ENCODE measurements around the gene RAD18.

Gene RAD18

GRCh38 chr3:8870134-8870533 is 93.1 kb downstream of the RAD18 start:
- no peak for DNase-seq (ENCODE audit: low read depth, low spot score)
- peak overlapping the region; percentile 98 for H3K27ac ChIP-seq

- H3K27ac ChIP-seq: peak overlapping the region; percentile 98
- DNase-seq (ENCODE audit: low read depth, low spot score): peak; percentile 97
These were observed 93.7 kb downstream of the RAD18 start for GRCh38 chr3:8869613-8870012.

GRCh38 chr3:8868996-8869395 is 94.3 kb downstream of the RAD18 start:
- DNase-seq (ENCODE audit: low read depth, low spot score): no peak
- peak overlapping the region; percentile 98 for H3K27ac ChIP-seq

DNA sequence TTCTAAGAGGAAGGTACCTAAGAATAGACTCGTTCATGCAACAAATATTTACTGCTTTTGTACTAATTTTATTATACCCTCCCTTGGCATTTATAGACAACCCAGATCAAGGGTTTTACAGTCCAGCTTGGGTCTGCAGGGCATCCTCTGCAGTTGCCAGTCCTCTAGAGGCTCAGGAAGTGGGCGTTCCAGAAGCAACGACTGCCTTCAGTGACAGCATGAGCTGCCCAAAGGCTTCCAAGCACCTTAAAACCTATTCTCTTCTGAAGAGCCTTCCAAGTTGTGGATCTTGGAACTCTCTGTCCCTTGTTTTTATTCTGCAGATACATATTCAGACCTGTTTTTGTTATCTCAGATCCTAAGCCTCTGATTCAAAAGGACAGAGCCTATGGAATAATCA is 95.6 kb downstream of the RAD18 start:
- no peak overlapping the region for H3K27ac ChIP-seq
- DNase-seq (ENCODE audit: low read depth, low spot score): no peak

GRCh38 chr3:8865697-8866096 is 97.6 kb downstream of the RAD18 start:
- H3K27ac ChIP-seq: no peak overlapping the region
- no peak for DNase-seq (ENCODE audit: low read depth, low spot score)

GRCh38 chr3:8864402-8865350 is 98.6 kb downstream of the RAD18 start:
- H3K27ac ChIP-seq: no peak overlapping the region
- DNase-seq (ENCODE audit: low read depth, low spot score): no peak

DNA sequence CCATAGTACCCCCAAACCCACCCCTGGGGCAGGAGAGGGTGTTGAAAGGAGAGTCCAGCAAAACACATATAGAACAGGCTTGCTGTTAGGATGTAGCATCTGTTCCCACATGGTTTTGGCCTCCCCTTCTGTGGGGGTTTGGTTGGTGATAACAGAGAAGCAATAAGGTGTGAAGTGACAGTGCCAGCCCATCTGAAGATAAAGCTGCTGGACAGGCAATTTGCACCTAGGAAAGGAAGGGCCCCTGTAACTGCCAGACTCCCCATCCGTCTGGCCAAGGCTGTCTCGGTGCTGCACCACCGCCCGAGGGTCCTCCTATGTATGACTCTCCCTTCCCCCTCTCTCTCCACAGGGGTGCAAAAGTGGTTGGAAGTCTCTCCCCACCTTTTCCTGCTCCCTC is 99.4 kb downstream of the RAD18 start:
- no peak overlapping the region for H3K27ac ChIP-seq
- DNase-seq (ENCODE audit: low read depth, low spot score): no peak

DNA sequence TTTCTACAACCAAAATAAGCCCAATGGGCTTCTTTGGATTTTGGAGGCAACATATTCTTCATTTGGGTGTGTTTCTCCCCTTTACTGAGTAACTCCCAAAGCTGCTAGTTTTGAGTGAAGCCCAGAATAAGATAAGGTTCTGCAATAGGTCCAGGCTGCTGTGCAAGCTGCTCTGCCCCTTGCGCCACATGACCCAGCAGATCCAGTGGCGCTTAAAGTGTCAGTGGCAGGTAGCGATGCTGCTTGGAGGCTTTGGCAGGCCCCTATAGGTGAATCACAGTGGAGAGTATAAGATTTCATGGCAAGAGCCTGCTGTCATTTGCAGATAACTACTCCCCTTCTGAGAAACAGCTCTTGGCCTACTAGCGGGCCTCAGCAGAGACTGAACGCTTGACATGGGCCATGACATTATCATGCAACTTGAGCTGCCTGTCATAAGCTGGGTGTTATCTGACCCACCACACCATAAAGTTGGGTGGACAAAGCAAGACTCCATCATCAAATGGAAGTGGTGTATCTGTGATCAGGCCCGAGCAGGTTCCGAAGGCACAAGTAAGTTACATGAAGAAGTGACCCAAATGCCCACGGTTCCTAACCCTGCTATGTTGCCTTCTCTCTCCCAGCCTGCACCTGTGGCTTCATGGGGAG is 105.4 kb downstream of the RAD18 start:
- DNase-seq (ENCODE audit: low read depth, low spot score): no peak
- H3K27ac ChIP-seq: no peak overlapping the region

DNA sequence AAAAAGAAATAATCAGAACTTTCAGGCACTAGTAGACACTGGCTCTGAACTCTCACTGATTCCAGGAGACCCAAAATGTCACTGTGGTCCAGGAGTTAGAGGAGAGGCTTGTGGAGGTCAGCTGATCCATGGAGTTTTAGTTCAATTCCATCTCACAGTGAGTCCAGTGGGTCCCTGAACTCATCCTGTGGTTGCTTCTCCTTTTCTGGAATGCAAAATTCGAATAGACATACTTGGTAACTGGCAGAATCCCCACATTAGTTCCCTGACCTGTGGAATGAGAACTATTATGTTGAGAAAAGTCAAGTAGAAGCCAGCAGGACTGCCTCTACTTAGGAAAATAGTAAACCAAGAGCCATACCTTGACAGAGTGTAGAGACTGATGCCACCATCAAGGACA is 106.6 kb downstream of the RAD18 start:
- no peak for DNase-seq (ENCODE audit: low read depth, low spot score)
- H3K27ac ChIP-seq: no peak overlapping the region

- no peak overlapping the region for H3K27ac ChIP-seq
- DNase-seq (ENCODE audit: low read depth, low spot score): no peak
These were observed 107.2 kb downstream of the RAD18 start for GRCh38 chr3:8856071-8856470.

DNA sequence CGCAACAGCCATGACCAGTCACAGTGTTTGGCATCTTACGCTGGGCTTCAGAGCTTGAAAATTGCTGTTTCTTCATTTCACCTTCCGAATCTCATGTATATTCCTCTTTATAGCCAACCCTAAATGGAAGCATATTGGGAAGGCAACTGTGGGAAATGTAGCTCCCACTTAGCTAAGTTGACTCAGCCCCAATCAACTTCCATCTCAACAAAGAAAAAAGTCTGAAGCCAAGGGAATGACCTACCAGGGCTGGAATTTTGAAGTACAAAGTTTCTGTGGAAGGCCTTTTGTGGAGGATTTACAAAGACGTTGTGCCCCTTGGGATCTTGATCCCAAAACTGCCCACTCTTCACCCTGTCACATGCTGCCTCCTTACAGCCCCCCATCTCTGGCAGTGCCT is 108.6 kb downstream of the RAD18 start:
- no peak overlapping the region for H3K27ac ChIP-seq
- no peak for DNase-seq (ENCODE audit: low read depth, low spot score)

- no peak overlapping the region for H3K27ac ChIP-seq
- DNase-seq (ENCODE audit: low read depth, low spot score): no peak
These were observed 110.2 kb downstream of the RAD18 start for GRCh38 chr3:8853081-8853480.

- no peak for DNase-seq (ENCODE audit: low read depth, low spot score)
- H3K27ac ChIP-seq: no peak overlapping the region
These were observed 110.8 kb downstream of the RAD18 start for GRCh38 chr3:8852511-8852910.

GRCh38 chr3:8851703-8852102 is 111.6 kb downstream of the RAD18 start:
- DNase-seq (ENCODE audit: low read depth, low spot score): no peak
- no peak overlapping the region for H3K27ac ChIP-seq

- no peak overlapping the region for H3K27ac ChIP-seq
- DNase-seq (ENCODE audit: low read depth, low spot score): no peak
These were observed 114.6 kb downstream of the RAD18 start for GRCh38 chr3:8848696-8849131.

DNA sequence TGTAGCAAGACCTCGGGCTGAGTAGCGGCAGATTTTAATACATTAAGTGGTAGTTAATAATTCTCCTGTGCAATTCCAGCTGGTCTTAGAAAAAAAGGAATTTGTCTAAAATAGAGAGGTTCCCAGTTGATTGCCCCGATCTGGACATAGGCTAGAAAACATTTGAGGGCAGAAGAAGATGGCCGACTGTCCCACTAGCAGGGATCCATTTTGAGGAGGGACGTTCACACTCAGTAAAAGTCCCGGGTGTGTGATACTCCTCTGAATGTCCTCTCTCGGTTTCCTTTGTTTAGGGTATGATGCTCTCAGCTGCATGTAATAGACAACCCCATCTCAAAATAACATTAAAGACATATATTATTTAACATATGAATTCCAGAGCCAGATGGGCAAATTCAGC is 116.0 kb downstream of the RAD18 start:
- no peak overlapping the region for H3K27ac ChIP-seq
- no peak for DNase-seq (ENCODE audit: low read depth, low spot score)

DNA sequence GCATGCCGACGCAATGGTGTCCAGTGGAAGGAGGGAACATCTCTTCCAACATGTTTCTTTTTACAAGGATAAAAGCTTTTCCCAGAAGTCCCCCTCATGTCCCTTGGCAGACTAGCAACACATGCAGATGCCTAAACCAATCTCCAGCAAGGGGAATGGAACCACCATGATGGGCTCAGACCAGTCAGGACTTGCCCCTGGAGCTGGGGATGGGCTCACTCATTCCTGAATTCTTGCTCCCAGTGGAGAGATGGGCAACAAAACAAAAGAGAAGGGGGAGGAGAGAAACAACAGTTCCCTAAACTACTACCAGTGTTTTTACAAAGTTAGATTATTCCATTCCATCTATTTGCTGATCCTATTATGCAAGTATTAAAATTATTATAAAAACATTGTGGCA is 117.1 kb downstream of the RAD18 start:
- no peak overlapping the region for H3K27ac ChIP-seq

DNA sequence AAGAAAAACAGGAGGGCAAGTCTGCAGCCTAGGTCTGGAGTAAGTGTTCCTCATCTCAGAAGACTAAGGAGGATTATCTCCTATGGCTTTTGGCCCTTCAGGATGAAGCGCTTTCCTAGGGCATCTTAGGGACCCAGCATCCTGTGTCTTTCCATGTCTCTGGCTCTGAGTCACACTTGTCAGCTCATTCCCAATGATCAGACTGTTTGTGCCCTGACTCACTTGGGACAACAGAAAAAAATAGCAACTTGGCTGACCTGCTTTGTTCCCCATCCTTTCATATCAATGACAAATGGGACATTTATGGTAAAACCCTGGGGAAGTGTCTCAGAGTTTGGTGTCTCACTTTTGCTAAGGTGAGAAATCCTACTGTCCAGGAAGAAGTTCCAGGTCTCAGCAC is 117.6 kb downstream of the RAD18 start:
- DNase-seq (ENCODE audit: low read depth, low spot score): no peak
- no peak overlapping the region for H3K27ac ChIP-seq

More for the DNA sequence above, 117.1 kb downstream of the RAD18 start:
- DNase-seq (ENCODE audit: low read depth, low spot score): no peak

- no peak for DNase-seq (ENCODE audit: low read depth, low spot score)
- no peak overlapping the region for H3K27ac ChIP-seq
These were observed 119.9 kb downstream of the RAD18 start for GRCh38 chr3:8843347-8843746.

DNA sequence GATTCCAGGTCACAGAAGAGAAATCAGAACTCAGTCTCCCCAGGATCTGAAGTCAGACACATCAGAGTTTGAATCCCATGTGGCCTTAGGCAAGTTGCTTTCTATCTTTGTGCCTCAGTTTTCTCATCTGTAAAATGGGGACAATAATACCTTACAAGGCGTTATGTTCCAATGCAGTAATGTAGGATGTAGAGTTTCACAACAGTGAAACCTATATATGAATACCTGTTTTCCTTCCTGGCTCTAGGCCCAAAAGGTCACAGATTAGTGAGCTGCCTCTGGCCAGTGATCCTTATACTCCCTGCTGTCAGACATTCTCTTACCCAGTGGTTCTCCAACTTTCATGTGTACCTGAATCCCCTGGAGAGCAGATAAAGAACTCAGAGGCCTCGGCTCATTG is 121.0 kb downstream of the RAD18 start:
- H3K27ac ChIP-seq: no peak overlapping the region
- DNase-seq (ENCODE audit: low read depth, low spot score): no peak

DNA sequence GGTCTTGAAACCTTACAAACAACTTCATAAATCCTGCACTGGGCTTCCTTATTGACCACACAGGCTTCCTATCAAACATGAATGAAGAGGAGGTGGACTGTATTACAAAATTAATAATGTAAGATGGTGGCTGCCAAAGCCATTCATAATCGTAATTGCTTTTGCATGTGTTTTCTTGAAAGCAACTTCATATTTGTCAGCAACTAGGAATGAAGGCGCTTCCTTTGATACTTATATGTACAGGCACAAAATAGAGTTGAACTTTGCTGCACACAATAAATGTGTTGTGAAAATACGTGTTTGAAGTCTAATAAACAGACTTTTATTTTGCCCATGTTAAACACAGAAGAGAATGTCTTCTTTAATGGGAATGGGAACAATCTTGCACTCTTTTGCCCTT is 121.8 kb downstream of the RAD18 start:
- no peak for DNase-seq (ENCODE audit: low read depth, low spot score)
- H3K27ac ChIP-seq: no peak overlapping the region

- no peak overlapping the region for H3K27ac ChIP-seq
- no peak for DNase-seq (ENCODE audit: low read depth, low spot score)
These were observed 122.7 kb downstream of the RAD18 start for GRCh38 chr3:8840556-8840955.
